Keratinocyte (primary cell): ENCODE results near the gene ARCN1. TPM values are rescaled to one million over a fixed set of nuclear protein-coding genes. Genes with fewer than 3 reads are reported as not detected.

Experiments used
- DNase-seq: peaks from one replicate; pipeline ENCODE4 v3.0.0-alpha.2; 2011; ENCODE audit warnings: low read depth, missing footprints, low spot score
- FAIRE-seq: peaks from 2 replicates; lab custom pipeline; 2011; peaks lifted over from hg19 to GRCh38; lab: Jason Lieb, UNC
- H2AFZ ChIP-seq: 2 replicates; pipeline ENCODE4 v1.6.0; 2012; ENCODE audit warnings: low read length, control low read depth, inconsistent platforms; ENCODE audit not compliant: control insufficient read depth
- H3K27ac ChIP-seq: 2 replicates; pipeline ENCODE4 v1.5.1; 2011; ENCODE audit warnings: low read length; ENCODE audit not compliant: control insufficient read depth, insufficient read depth
- H3K27me3 ChIP-seq: 3 replicates; pipeline ENCODE4 v1.6.0; 2011; ENCODE audit warnings: low read length; ENCODE audit not compliant: control insufficient read depth, insufficient read depth; ENCODE audit errors: extremely low read depth
- H3K36me3 ChIP-seq, 2 experiments: 2 replicates in 1 of 2; 3 replicates in 1 of 2; pipeline ENCODE4 v1.5.1; 2011; ENCODE audit warnings: low read length in 2 of 2, mild to moderate bottlenecking in 1 of 2; ENCODE audit not compliant: control insufficient read depth in 2 of 2, insufficient read depth in 2 of 2; ENCODE audit errors: extremely low read depth in 1 of 2
- H3K4me1 ChIP-seq: 3 replicates; pipeline ENCODE4 v1.5.1; 2011; ENCODE audit warnings: low read length; ENCODE audit not compliant: control insufficient read depth, insufficient read depth; ENCODE audit errors: extremely low read depth
- H3K4me2 ChIP-seq: 3 replicates; pipeline ENCODE4 v1.6.0; 2011; ENCODE audit warnings: low read depth, low read length; ENCODE audit not compliant: control insufficient read depth, insufficient read depth; ENCODE audit errors: extremely low read depth
- H3K4me3 ChIP-seq, 3 experiments: fragments of 200-600 bp in 1 of 3; sonication (generic) in 1 of 3; 2 replicates in 2 of 3; 3 replicates in 1 of 3; pipeline ENCODE4 v1.5.1; 2011 to 2016; ENCODE audit warnings: low read length in 3 of 3, mild to moderate bottlenecking in 3 of 3, control low read depth in 2 of 3, inconsistent platforms in 1 of 3, low read depth in 1 of 3, mixed read lengths in 1 of 3, mixed run types in 1 of 3, moderate library complexity in 1 of 3; ENCODE audit not compliant: control insufficient read depth in 2 of 3, insufficient read depth in 2 of 3; ENCODE audit errors: extremely low read depth in 1 of 3
- H3K79me2 ChIP-seq: 2 replicates; pipeline ENCODE4 v1.6.0; 2012; ENCODE audit warnings: low read length; ENCODE audit not compliant: control insufficient read depth, insufficient read depth
- H3K9ac ChIP-seq: 3 replicates; pipeline ENCODE4 v1.6.0; 2011; ENCODE audit warnings: low read length; ENCODE audit not compliant: control insufficient read depth, insufficient read depth; ENCODE audit errors: extremely low read depth
- H3K9me1 ChIP-seq: 3 replicates; pipeline ENCODE4 v1.6.0; 2011; ENCODE audit warnings: low read length; ENCODE audit not compliant: control insufficient read depth, insufficient read depth; ENCODE audit errors: extremely low read depth
- H3K9me3 ChIP-seq: 2 replicates; pipeline ENCODE4 v1.5.1; 2012; ENCODE audit warnings: low read depth, low read length; ENCODE audit not compliant: control insufficient read depth
- H4K20me1 ChIP-seq: 3 replicates; pipeline ENCODE4 v1.6.0; 2011; ENCODE audit warnings: low read length; ENCODE audit not compliant: control insufficient read depth, insufficient read depth; ENCODE audit errors: extremely low read depth
- EZH2 ChIP-seq: IDR thresholded peaks from one replicate; pipeline ENCODE4 v1.6.1; 2012; ENCODE audit warnings: inconsistent platforms, mild to moderate bottlenecking, low read length, moderate library complexity
- dilution Hi-C: fragments of 300-500 bp; cut with MboI; formaldehyde crosslinking; loops from one replicate; pipeline ENCODE4 v1.7.0; 2020; ENCODE audit warnings: low sequenced_read_pairs; ENCODE audit not compliant: extremely low pct_ligation_motif_present
- polyA plus RNA-seq, 5 experiments: library from polyadenylated mRNA; depleted of rRNA in 3 of 5; stranded (reverse) in 3 of 5; stranded (forward) in 1 of 5; unstranded in 1 of 5; fragments of >200 nt; gene quantifications; 1 replicate in 1 of 5; 2 replicates in 3 of 5; 3 replicates in 1 of 5; pipeline versions ENCODE4 v1.2.1 to v1.2.3, GENCODE V29; 2011 to 2012; ENCODE audit warnings: missing spikeins in 2 of 5, low read depth in 1 of 5, low replicate concordance in 1 of 5
- TF ChIP-seq, protein P1 (sequence below), 3 experiments: IDR thresholded peaks in 1 of 3; conservative IDR thresholded peaks in 1 of 3; optimal IDR thresholded peaks in 1 of 3; 2 replicates in 2 of 3; 3 replicates in 1 of 3; pipeline versions ENCODE3 to v1.5.1; 2011; ENCODE audit warnings: low read length in 3 of 3, mild to moderate bottlenecking in 3 of 3, moderate library complexity in 2 of 3, control low read depth in 1 of 3, inconsistent platforms in 1 of 3; ENCODE audit not compliant: insufficient read depth in 2 of 3; ENCODE audit errors: extremely low read depth in 1 of 3

Gene ARCN1
- polyA plus RNA-seq, 1 donor (not counting 4 experiments of a cell fraction or from before 2014, with no cell fraction given) = 150 TPM

DNA sequence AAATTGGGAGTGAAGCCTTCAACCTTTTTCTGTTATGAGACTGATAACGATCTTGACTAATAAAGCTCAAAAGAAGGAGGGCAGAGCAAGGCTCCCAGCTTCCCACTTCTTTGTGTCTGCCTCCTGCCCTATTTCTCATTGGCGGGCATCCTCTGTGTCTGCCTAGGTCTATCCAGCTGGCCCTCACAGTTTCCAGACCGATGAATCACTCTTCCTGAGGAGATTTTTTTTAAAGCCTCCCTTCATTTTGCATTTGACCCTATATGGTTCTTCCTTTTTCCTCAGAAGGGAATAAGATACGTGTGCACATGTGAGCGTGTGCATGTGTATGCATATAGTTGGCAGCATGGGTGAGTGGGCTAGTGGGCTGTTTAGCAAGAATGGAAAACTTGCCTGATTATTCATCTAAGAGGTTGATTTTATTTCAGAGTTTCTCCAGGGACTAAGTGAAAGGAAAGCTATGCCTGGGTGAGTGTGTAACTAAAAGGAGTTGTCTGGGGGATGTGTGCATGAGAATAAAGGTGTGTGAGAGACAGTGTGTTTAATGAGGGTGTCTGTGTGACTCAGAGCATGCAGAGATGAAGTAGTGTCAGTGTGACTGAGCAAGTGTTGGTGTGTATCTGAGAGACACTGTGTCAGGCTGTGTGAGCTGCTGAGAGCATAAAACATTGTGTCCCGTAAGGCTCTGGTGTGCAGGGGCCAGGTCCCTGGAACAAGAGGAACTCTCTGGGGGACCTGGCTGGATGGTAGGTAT, 47.4 kb downstream of the ARCN1 start:
- no peaks in the 10 kb centered on the region for H3K9me1 ChIP-seq
- peak overlapping the region in 2 of 3 experiments; percentile 4 for H3K4me3 ChIP-seq
- H3K9ac ChIP-seq = peak overlapping the region; percentile 32
- dilution Hi-C loops = no loop called here
- DNase-seq (no peak), FAIRE-seq (peak; percentile 79)
- H3K36me3 ChIP-seq = peaks cover 0 to under 1% of the 10 kb centered on the region in 2 experiments
- H2AFZ ChIP-seq = no peak overlapping the region
- H4K20me1 ChIP-seq = no peaks in the 10 kb centered on the region
- peak overlapping the region; percentile 75 for H3K4me2 ChIP-seq
- TF ChIP-seq EZH2 = no peak
- TF ChIP-seq, protein P1, sequence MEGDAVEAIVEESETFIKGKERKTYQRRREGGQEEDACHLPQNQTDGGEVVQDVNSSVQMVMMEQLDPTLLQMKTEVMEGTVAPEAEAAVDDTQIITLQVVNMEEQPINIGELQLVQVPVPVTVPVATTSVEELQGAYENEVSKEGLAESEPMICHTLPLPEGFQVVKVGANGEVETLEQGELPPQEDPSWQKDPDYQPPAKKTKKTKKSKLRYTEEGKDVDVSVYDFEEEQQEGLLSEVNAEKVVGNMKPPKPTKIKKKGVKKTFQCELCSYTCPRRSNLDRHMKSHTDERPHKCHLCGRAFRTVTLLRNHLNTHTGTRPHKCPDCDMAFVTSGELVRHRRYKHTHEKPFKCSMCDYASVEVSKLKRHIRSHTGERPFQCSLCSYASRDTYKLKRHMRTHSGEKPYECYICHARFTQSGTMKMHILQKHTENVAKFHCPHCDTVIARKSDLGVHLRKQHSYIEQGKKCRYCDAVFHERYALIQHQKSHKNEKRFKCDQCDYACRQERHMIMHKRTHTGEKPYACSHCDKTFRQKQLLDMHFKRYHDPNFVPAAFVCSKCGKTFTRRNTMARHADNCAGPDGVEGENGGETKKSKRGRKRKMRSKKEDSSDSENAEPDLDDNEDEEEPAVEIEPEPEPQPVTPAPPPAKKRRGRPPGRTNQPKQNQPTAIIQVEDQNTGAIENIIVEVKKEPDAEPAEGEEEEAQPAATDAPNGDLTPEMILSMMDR (optimal IDR thresholded peaks at IDR 0.05 in 1 of 3, IDR thresholded peaks at IDR 0.05 in 1 of 3, conservative IDR thresholded peaks at IDR 0.05 in 1 of 3; ENCODE audit: extremely low read depth in 1 of 3, insufficient read depth in 2 of 3, low read length in 3 of 3) = no peak
- H3K27me3 ChIP-seq = no peaks in the 10 kb centered on the region
- peaks cover 66% of the 10 kb centered on the region for H3K4me1 ChIP-seq
- H3K79me2 ChIP-seq = peaks cover 9% of the 10 kb centered on the region
- H3K27ac ChIP-seq = peak overlapping the region; percentile 61
- H3K9me3 ChIP-seq = no peaks in the 10 kb centered on the region

GRCh38 chr11:118620529-118621070, 48.4 kb downstream of the ARCN1 start:
- dilution Hi-C loops = no loop called here
- peaks cover 0 to under 1% of the 10 kb centered on the region in 2 experiments for H3K36me3 ChIP-seq
- peaks cover 9% of the 10 kb centered on the region for H3K79me2 ChIP-seq
- no peaks in the 10 kb centered on the region for H3K9me3 ChIP-seq
- H3K9me1 ChIP-seq = no peaks in the 10 kb centered on the region
- H3K27ac ChIP-seq = peak overlapping the region; percentile 44
- no peaks in the 10 kb centered on the region for H4K20me1 ChIP-seq
- peak overlapping the region; percentile 72 to 96 (median 93) for H3K4me3 ChIP-seq
- peaks cover 74% of the 10 kb centered on the region for H3K4me1 ChIP-seq
- no peak for TF ChIP-seq EZH2
- TF ChIP-seq, protein P1 (optimal IDR thresholded peaks at IDR 0.05 in 1 of 3, IDR thresholded peaks at IDR 0.05 in 1 of 3, conservative IDR thresholded peaks at IDR 0.05 in 1 of 3; ENCODE audit: extremely low read depth in 1 of 3, insufficient read depth in 2 of 3, low read length in 3 of 3) = no peak
- H2AFZ ChIP-seq = peak overlapping the region; percentile 60
- FAIRE-seq = no peak
- peak overlapping the region; percentile 29 for H3K9ac ChIP-seq
- H3K27me3 ChIP-seq = no peaks in the 10 kb centered on the region
- no peak for DNase-seq
- H3K4me2 ChIP-seq = peak overlapping the region; percentile 50
